Ascending aorta (tissue), 2 donors: ENCODE data around the gene DCDC2C. TPM values are rescaled to one million over a fixed set of nuclear protein-coding genes. Genes with fewer than 3 reads are reported as not detected.

Experiments
- DNase-seq, 2 donors: peaks; one replicate each; pipeline ENCODE4 v3.0.0-alpha.2; 2019; ENCODE audit warnings: low spot score in 2 of 2
- H3K27ac ChIP-seq, 2 donors: fragments of 200-600 bp; sonication (generic); one replicate each; pipeline ENCODE4 v1.5.1; 2016 to 2017; ENCODE audit warnings: mild to moderate bottlenecking in 1 of 2
- H3K27me3 ChIP-seq: fragments of 200-600 bp; sonication (generic); one replicate; pipeline ENCODE4 v1.5.1; 2017
- H3K36me3 ChIP-seq, 2 donors: fragments of 200-600 bp; sonication (generic); one replicate each; pipeline ENCODE4 v1.5.1; 2016
- H3K4me1 ChIP-seq, 2 donors: fragments of 200-600 bp; sonication (generic); one replicate each; pipeline ENCODE4 v1.5.1; 2016 to 2017; ENCODE audit warnings: mild to moderate bottlenecking in 1 of 2
- H3K4me3 ChIP-seq, 2 donors: fragments of 200-600 bp; sonication (generic); one replicate each; pipeline ENCODE4 v1.5.1; 2016 to 2017; ENCODE audit warnings: mild to moderate bottlenecking in 1 of 2
- H3K9me3 ChIP-seq, 2 donors: fragments of 200-600 bp; sonication (generic); one replicate each; pipeline ENCODE4 v1.5.1; 2016
- intact Hi-C: fragments of 100-400 bp; cut with DNase I; formaldehyde crosslinking; loops from one replicate; pipeline ENCODE4 v1.15.1; 2023
- total RNA-seq: library from RNA; depleted of rRNA; stranded (reverse); fragments of >200 nt; gene quantifications from one replicate; pipeline ENCODE4 v1.1.0, GENCODE V29; 2016
- TF ChIP-seq, protein P1 (sequence below), 3 experiments: fragments of 200-600 bp in 2 of 3; fragments of 450-650 bp in 1 of 3; sonication (generic) in 2 of 3; IDR thresholded peaks; one replicate each; pipeline ENCODE4 v1.5.1; 2016 to 2019; ENCODE audit warnings: antibody characterized with exemption in 3 of 3, mild to moderate bottlenecking in 1 of 3, moderate library complexity in 1 of 3

Gene DCDC2C
- total RNA-seq, 1 donor from 2014 or later = 2.4 TPM

DNA sequence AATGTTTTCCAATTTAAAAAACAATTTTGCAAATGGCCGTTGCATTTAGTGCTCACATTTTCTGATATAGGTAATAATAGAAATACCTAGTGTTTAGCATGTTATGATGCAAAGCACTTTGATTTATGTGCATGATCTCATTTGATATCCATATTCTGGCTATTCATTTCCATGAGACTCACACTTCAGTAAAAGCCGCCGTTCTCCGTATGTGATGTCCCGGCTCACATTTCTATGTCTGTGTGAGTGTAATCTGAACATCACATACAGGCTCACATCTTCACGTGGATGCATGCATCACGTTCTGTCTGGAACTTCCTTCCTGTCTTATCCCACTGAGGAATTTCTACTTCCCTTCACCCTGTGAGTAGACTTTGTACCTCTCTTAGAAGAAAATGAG lies 45.8 kb downstream of the DCDC2C start:
- no peaks in the 10 kb centered on the region for H3K27me3 ChIP-seq

DNA sequence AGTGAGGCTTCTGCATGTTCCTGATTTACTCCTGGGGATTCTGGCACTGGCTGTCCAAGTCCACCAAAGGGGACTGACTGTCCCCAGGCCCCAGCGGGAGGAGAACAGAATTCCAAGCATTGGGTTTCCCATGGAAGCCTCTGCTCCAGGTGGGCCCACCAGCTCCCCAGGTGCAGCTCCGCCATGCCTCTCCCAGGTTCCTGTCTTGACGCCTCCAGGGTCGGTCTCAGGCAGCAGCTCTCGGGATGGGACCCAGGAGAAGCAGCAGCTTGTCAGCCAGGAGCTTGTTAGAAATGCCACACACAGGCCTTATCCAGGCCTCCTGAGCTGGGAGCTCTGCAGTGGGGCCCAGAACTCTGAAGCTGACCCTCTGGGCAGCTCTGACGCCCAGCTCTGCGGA lies 47.9 kb downstream of the DCDC2C start:
- intact Hi-C loops = no loop called here

More for the DNA sequence above, 45.8 kb downstream of the DCDC2C start:
- intact Hi-C loops = no loop called here
- no peak overlapping the region for H3K4me3 ChIP-seq
- no peaks in the 10 kb centered on the region for H3K9me3 ChIP-seq
- DNase-seq = no peak
- H3K36me3 ChIP-seq = no peaks in the 10 kb centered on the region
- TF ChIP-seq, protein P1, sequence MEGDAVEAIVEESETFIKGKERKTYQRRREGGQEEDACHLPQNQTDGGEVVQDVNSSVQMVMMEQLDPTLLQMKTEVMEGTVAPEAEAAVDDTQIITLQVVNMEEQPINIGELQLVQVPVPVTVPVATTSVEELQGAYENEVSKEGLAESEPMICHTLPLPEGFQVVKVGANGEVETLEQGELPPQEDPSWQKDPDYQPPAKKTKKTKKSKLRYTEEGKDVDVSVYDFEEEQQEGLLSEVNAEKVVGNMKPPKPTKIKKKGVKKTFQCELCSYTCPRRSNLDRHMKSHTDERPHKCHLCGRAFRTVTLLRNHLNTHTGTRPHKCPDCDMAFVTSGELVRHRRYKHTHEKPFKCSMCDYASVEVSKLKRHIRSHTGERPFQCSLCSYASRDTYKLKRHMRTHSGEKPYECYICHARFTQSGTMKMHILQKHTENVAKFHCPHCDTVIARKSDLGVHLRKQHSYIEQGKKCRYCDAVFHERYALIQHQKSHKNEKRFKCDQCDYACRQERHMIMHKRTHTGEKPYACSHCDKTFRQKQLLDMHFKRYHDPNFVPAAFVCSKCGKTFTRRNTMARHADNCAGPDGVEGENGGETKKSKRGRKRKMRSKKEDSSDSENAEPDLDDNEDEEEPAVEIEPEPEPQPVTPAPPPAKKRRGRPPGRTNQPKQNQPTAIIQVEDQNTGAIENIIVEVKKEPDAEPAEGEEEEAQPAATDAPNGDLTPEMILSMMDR (IDR thresholded peaks at IDR 0.05) = no peak
- no peak overlapping the region for H3K27ac ChIP-seq
- H3K4me1 ChIP-seq = no peaks in the 10 kb centered on the region

DNA sequence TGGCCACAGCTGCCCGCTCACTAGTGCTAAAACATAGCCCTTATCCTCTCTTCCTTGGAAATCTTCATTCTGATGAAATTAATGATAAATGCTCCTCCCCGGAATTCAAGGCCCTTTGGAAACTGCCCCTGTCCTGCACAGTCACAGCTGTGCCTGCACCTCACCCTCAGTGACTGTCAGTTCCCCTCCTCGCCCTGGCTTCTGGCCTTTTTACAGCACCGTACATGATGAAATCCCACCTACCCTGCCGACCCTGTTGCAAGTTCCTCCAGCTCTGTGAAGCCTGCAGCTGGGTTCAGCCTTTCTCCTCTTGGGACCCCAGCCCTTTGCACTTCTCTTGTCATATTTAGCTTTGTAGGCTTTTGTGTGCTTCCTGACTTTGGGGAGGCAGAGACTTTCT lies 48.4 kb downstream of the DCDC2C start:
- no peak overlapping the region for H3K27ac ChIP-seq
- H3K9me3 ChIP-seq = no peaks in the 10 kb centered on the region
- no peaks in the 10 kb centered on the region for H3K4me1 ChIP-seq
- TF ChIP-seq, protein P1 (IDR thresholded peaks at IDR 0.05) = no peak
- DNase-seq = no peak
- H3K36me3 ChIP-seq = no peaks in the 10 kb centered on the region
- H3K4me3 ChIP-seq = no peak overlapping the region
- intact Hi-C loops = no loop called here
- H3K27me3 ChIP-seq = no peaks in the 10 kb centered on the region

More for the DNA sequence above, 47.9 kb downstream of the DCDC2C start:
- DNase-seq = no peak
- H3K27ac ChIP-seq = no peak overlapping the region
- TF ChIP-seq, protein P1 (IDR thresholded peaks at IDR 0.05) = no peak
- H3K36me3 ChIP-seq = no peaks in the 10 kb centered on the region
- no peaks in the 10 kb centered on the region for H3K9me3 ChIP-seq
- no peaks in the 10 kb centered on the region for H3K4me1 ChIP-seq
- no peaks in the 10 kb centered on the region for H3K27me3 ChIP-seq
- H3K4me3 ChIP-seq = no peak overlapping the region

DNA sequence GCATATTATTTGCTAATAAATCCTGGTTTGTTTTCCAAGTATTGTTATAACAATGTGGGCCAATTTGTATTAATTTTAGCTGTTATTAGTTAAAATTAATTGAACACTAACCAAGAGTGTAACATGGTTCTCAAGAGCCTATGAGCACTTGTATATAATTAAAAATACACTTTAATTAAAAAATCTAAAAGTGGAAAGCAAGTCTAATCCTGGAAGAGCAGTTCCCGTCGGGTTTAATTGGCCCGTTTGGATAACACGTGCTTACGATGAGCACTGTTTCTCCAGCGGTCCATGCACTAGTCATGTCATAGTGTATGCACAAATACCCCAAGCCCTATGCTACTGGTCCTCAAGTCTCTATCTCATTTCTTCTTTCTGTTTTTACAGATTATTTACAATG lies 49.0 kb downstream of the DCDC2C start:
- no peak overlapping the region for H3K27ac ChIP-seq
- H3K4me1 ChIP-seq = no peaks in the 10 kb centered on the region
- H3K27me3 ChIP-seq = no peaks in the 10 kb centered on the region
- H3K9me3 ChIP-seq = no peaks in the 10 kb centered on the region
- no peak for DNase-seq
- H3K36me3 ChIP-seq = no peaks in the 10 kb centered on the region
- TF ChIP-seq, protein P1 (IDR thresholded peaks at IDR 0.05) = no peak
- no peak overlapping the region for H3K4me3 ChIP-seq
- intact Hi-C loops = no loop called here

DNA sequence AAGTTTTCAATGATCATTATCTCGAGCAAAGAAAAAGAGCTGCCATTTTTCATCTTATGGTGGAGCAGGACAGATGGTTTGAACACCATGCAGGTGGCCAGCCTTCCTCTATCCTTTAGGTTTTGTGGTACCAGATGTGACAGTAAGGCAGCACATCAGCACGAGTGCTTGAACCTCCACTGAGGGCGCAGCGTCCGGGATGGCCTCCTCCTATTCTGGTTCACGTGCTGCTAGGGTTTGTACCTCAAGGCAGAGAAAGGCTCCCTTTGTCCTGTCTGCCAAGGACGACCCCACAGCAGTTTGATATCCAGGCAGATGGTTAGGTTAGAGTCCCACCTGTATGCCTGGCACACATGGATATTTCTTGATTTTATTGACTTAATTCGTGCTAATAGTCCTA lies 50.2 kb downstream of the DCDC2C start:
- Histone ChIP-seq H3K9me3 (no peaks in the 10 kb centered on the region), H3K27ac (no peak overlapping the region), H3K27me3 (no peaks in the 10 kb centered on the region), H3K36me3 (no peaks in the 10 kb centered on the region), H3K4me1 (no peaks in the 10 kb centered on the region), H3K4me3 (no peak overlapping the region)
- DNase-seq = no peak
- TF ChIP-seq, protein P1 (IDR thresholded peaks at IDR 0.05) = no peak
- intact Hi-C loops = no loop called here

DNA sequence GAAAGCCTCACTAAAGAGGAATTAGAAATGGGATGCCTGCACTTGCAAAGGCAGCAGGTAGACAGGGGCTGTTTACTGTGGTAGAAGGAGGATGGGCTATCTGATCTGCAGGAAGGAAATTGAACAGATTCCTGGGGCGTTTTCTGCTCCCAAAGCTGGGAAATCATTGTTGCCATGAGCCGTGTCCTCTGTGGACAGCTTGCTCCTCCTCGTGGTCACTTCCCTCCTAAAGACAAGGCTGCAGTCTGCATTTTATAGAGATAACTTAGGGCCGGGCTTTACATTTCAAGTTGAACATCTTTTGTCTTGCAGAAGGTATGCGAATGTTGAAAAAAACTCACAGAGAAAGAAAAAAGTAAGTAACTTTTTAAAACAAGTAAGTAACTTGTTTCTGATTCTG lies 50.9 kb downstream of the DCDC2C start:
- H3K4me1 ChIP-seq = no peaks in the 10 kb centered on the region
- no peak for DNase-seq
- H3K36me3 ChIP-seq = no peaks in the 10 kb centered on the region
- intact Hi-C loops = no loop called here
- H3K9me3 ChIP-seq = no peaks in the 10 kb centered on the region
- H3K4me3 ChIP-seq = no peak overlapping the region
- no peaks in the 10 kb centered on the region for H3K27me3 ChIP-seq
- H3K27ac ChIP-seq = no peak overlapping the region
- TF ChIP-seq, protein P1 (IDR thresholded peaks at IDR 0.05) = no peak
